HG03064 (cell line): ENCODE results near the gene EHMT1.
"Not testable (repeated sequence)": the region's sequence is repeated elsewhere in the genome, so short reads cannot be mapped to it uniquely, and the experiment has no call there.

Experiments used
- ATAC-seq: cut with Tn5 transposase; IDR thresholded peaks from one replicate; pipeline ENCODE4 v1.9.1; 2021; ENCODE audit warnings: low read depth; ENCODE audit not compliant: unreplicated experiment

Gene EHMT1

DNA sequence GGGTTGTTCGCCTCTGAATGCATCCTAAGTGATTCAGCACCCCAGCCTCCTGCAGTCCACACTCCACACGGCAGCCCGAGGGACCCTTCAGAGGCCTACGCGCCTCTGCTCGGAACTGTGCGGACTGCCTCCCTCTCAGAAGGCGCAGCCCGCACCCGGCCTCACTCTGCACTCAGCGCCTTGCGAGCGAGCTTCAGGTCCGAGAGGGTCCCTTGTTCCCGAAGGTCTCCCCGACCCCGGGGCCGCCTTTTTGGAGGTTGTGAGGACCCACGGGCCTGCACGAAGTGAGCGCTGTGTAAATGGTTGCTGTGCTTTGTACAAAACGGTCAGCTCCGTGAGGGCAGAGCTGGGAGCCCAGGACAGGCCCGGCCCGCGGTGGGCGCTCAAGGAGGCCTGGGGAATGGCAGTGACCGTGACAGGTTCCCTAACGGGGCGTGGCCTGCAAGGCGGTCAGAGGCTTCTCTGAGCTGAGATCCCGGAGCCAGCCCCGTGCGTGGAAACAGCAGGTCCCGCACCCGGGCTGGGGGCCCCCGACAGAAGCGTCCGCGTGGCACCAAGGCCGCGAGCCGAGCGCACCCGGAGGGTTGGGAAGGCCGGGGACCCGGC, 258.1 kb downstream of the EHMT1 start:
- no peak for ATAC-seq

DNA sequence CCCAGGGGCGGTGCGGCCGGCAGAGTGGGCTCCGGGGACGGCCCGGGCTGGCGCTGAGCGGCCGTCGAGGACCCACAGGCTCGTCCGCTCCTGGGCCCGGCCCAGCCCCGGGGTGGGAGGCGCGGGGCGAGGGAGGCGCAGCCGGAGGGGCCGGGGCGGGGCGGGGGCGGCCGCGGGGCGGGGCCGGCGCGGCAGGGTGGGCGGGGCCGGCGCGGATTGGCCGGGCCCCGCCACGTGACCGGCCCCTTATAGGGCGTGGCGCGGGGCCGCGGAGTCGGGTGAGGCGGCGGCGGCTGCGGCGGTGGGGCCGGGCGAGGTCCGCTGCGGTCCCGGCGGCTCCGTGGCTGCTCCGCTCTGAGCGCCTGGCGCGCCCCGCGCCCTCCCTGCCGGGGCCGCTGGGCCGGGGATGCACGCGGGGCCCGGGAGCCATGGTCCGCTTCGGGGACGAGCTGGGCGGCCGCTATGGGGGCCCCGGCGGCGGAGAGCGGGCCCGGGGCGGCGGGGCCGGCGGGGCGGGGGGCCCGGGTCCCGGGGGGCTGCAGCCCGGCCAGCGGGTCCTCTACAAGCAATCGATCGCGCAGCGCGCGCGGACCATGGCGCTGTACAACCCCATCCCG, 258.8 kb downstream of the EHMT1 start, which contains the start of gene CACNA1B:
Gene CACNA1B, plus strand, starts transcription at position 277 of the 617 bp plus-strand sequence. Its CDS starts 152 bp downstream, at position 429.
- ATAC-seq = not testable (repeated sequence)

DNA sequence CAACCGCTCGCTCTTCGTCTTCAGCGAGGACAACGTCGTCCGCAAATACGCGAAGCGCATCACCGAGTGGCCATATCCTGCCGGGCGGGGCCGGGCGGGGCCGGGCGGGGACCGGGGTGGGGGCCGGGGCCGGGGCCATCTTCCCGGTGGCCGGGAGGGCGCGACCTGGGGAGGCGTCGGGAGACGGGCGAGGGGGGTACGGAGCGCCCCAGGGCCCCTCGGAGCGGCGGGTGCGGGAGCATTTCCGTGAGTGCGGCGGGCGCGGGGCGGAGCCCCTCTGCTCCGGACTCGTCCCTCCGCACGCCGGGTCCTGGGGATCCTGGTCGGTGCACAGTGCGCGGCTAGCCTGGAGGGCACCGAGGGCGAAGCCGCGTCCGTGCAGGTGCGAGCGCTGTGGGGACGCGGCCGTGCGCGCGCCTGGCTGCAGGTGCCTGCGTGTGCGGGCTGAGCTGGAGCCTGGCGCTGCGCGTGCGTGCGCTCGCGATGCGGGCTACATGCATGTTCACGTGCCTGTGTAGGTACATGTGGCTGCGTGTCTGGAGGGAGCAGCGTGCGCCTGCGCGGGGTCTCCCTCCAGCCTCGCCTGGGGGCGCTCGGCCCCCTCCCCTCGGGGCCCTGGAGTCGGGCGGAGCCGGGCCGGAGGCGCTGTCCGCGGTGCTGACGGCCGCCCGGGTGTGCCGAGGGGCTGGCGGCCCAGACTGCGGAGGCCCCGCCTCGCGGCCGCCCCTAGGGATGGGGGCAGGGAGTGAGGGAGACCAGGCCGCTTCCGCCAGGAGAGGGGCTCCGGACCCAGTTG, 259.5 kb downstream of the EHMT1 start:
- ATAC-seq = no peak

GRCh38 chr9:137879052-137879451, 260.2 kb downstream of the EHMT1 start:
- ATAC-seq = no peak

DNA sequence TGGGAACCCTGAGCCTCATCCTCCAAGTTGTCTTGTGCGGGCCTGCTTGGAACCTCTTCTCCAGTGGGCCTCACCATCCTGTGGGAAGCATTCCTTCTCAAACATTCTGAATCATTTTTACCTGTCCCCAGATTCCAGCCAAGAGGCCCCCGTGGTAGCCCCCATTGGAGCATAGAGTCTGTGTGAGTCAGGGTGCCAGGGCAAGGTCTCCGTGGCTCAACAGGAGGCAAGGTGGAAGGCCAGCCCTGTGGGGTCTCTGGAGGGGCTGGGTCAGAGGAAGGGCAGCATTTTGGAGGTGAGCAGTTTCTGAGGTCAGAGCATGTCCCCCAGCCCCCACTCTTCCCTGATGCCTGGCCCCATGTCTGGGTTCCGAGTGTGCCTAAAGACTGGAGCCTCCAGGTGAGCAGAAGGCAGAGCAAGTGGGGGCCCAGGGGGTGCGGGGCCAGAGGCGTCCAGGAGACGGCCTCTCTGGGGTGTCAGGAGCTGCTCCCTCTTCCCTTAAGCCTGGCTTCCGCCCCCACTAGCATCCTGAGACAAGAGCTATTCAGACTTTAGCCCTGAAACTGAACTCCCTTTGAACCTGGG, 260.9 kb downstream of the EHMT1 start:
- no peak for ATAC-seq

- no peak for ATAC-seq
These were observed 261.6 kb downstream of the EHMT1 start for GRCh38 chr9:137880160-137880975.

- ATAC-seq = no peak
These were observed 262.2 kb downstream of the EHMT1 start for GRCh38 chr9:137880976-137881530.

- ATAC-seq = no peak
These were observed 263.0 kb downstream of the EHMT1 start for GRCh38 chr9:137881591-137882505.

- ATAC-seq = no peak
These were observed 263.7 kb downstream of the EHMT1 start for GRCh38 chr9:137882506-137882821.

GRCh38 chr9:137883977-137884376, 265.2 kb downstream of the EHMT1 start:
- ATAC-seq = not testable (repeated sequence)

DNA sequence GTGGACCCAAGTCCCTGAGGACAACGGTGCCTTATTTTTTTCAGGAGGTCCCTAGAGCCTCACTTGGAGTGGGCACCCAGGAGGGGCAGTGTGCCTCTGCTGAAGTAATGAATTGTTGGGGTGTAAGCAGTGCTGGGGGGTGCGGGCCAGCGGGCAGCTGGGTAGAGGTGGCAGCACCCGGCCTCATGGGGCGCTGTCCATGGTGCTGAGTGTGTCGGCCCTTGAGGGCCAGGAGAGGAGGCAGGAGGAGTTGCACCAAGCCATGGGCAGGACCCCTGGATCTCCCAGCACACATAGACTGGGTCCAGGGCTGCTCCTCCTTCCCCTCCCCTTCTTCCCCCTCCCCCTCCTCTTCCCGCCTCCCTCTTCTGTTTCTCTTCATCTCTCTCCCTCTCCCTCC, 265.7 kb downstream of the EHMT1 start:
- not testable (repeated sequence) for ATAC-seq

GRCh38 chr9:137885121-137885520, 266.3 kb downstream of the EHMT1 start:
- not testable (repeated sequence) for ATAC-seq
